HEK293T (cell line): Measurements from ENCODE around the gene CRYL1.

ENCODE experiments used
- ARNT ChIP-seq: fragments of 450-650 bp; IDR thresholded peaks from 2 replicates; pipeline ENCODE4 v1.6.1; 2017; ENCODE audit warnings: mild to moderate bottlenecking
- BHLHE40 ChIP-seq: fragments of 450-650 bp; IDR thresholded peaks from 2 replicates; pipeline ENCODE4 v1.6.1; 2016; ENCODE audit warnings: mild to moderate bottlenecking, moderate library complexity, borderline replicate concordance
- ELF4 ChIP-seq: fragments of 450-650 bp; IDR thresholded peaks from 2 replicates; pipeline ENCODE4 v1.6.1; 2017; ENCODE audit warnings: antibody characterized with exemption
- FOXA1 ChIP-seq: fragments of 450-650 bp; IDR thresholded peaks from 2 replicates; pipeline ENCODE4 v1.6.1; 2016; ENCODE audit warnings: mild to moderate bottlenecking
- FOXK2 ChIP-seq: fragments of 450-650 bp; IDR thresholded peaks from 2 replicates; pipeline ENCODE4 v1.6.1; 2016; ENCODE audit warnings: mild to moderate bottlenecking
- FOXM1 ChIP-seq: fragments of 450-650 bp; IDR thresholded peaks from 2 replicates; pipeline ENCODE4 v1.6.1; 2017; ENCODE audit warnings: mild to moderate bottlenecking, borderline replicate concordance
- SP1 ChIP-seq: fragments of 450-650 bp; IDR thresholded peaks from 2 replicates; pipeline ENCODE4 v1.6.1; 2017
- TARDBP ChIP-seq: fragments of 450-650 bp; IDR thresholded peaks from 2 replicates; pipeline ENCODE4 v1.6.1; 2016
- ZNF384 ChIP-seq: fragments of 450-650 bp; IDR thresholded peaks from 2 replicates; pipeline ENCODE4 v1.6.1; 2016
- TF ChIP-seq, protein P1 (sequence below): fragments of 450-650 bp; IDR thresholded peaks from 2 replicates; pipeline ENCODE4 v1.6.1; 2016

DNA sequence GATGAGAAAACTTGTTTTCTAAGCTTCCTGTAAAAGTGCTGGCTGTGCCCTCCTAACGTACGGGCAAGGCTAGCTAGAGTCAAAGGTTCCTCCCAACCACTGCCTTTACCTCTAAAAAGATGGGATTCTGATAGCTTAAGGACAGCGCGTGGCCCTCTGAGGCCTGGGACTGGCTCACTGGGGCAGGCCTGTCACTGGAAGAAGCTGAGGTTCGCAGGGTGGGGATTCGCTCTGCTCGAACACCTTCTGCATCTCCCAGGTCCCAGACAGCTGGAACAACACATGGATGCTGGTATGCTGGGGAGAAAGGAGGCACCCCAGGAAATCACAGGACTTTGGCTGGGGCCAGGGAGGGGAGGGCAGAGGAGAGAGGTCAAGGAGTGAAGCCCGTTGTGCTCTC is 53.1 kb downstream of the CRYL1 start:
- TF ChIP-seq, protein P1, sequence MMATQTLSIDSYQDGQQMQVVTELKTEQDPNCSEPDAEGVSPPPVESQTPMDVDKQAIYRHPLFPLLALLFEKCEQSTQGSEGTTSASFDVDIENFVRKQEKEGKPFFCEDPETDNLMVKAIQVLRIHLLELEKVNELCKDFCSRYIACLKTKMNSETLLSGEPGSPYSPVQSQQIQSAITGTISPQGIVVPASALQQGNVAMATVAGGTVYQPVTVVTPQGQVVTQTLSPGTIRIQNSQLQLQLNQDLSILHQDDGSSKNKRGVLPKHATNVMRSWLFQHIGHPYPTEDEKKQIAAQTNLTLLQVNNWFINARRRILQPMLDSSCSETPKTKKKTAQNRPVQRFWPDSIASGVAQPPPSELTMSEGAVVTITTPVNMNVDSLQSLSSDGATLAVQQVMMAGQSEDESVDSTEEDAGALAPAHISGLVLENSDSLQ, result no peak
- TF ChIP-seq SP1, result no peak
- TF ChIP-seq FOXK2, result no peak
- TF ChIP-seq TARDBP, result no peak
- TF ChIP-seq BHLHE40, result no peak
- TF ChIP-seq ZNF384, result no peak
- TF ChIP-seq FOXM1, result no peak
- no peak for TF ChIP-seq ARNT
- TF ChIP-seq ELF4, result no peak
- no peak for TF ChIP-seq FOXA1
